GM18519 (cell line): ENCODE measurements around the gene CTCF.

Experiments
- ATAC-seq: cut with Tn5 transposase; IDR thresholded peaks from one replicate; pipeline ENCODE4 v1.9.1; 2021; ENCODE audit warnings: mild to moderate bottlenecking, moderate library complexity; ENCODE audit not compliant: unreplicated experiment, low FRiP score

The CTCF gene

DNA sequence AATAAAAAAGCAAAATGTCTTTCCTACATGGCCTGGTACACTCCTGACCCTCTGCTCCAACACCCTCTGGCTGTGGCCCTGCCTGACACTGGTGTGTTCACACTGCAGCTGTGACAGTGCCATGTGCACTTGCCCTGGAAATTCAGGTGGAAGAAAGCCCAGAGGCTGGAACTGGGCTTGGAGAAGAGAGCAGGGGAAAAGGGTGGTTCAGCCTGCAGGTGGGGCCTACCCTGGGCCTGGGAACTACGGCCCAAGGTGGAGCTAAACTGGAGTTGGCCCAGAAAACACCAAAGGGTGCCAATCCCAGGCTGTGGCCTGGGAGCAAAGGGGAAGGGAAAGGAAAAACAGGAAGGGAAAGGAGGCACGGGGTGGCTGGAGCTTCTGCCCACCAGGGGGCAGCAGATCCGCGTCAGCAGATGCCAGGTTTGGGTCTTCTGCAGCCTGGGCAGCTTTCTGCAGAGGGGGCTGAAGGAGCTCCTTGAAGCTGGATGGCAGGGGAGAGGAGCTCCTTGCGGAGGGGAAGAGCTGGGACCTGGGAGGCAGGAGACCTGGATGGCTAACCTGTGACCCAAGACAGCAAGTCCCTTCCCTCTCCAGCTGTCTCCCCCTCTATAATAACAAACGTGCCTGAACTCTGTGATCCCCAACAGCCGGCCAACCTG is 15.4 kb upstream of the CTCF start:
- no peak for ATAC-seq

DNA sequence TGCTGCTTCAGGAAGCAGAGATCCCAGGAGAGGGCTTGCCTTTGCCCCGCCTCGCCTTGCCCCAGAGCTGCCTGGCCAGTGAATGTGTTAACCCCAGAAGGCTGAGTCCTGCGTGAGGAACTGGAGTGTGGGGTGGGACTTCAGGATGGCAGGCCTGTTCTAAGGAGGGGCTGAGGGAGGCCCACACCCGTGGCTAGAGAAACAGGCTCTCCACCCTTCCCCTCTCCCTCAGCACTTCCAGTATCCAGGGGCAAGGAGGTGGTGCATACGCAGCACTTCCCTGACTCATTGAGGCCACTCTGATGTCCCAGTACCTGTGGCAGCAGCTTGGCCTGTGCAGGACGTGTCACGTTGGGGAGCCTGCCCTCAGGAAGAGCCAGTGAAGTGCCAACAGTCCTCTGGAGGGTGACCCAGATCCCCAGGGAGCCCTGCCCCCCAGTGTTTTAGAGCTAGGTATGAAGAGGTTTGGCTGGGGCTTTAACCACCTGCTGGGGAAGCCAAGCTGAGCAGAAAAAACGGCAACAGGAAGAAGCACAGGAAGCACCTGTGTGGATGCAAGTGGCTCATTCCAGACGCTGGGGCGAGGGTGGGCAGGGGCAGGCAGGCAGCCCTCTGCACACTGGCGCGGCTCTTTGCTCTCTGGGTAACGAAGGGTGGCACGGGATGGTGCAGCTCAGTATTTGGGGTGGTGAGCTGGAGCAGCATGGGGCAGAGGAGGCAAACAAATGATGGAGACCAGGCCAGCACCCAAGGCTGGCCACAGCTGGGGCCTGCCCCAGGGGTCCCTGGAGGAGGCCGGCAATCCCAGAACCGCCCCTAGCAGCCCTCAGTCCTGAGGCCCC is 14.7 kb upstream of the CTCF start:
- no peak for ATAC-seq

DNA sequence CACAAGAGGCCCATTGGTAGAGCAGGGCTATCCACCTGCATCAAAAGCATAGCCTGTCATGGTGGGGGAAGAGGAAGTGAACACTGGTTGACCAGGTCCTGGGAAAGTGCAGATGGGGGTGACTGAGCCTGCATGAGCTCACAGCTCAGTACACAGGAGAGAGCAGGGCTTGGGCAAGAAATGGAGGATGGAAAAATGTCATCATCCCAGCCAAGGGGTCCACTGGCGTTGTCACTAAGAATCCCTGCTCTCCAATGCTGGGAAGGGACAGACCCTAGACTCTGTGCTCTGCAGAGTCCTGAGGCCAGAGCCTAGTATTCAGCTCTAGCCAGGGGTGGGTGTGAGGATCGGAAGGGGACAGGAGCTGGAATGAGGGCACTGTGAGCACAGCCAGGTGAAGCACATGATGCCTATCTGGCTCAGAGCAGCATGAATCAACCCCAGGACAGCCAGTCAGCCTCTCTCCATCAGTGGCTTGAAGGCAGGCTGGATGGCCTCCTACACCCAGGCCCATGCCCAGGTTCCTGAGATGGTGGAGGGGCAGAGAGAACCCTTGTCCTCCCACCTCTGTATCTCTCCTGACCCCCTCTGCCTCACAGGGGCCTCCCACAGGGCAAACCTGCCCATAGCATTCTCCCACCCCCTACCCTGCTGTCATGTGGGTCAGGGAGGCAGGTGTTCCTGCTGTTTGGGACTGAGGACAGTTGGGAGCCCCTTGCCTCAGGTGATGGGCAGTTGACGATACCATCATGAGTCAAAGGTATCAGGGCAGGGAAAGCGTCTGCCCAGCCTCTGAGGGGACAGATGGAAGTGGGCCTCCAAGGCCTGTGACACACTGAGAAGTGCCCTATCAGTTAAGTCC is 13.8 kb upstream of the CTCF start:
- no peak for ATAC-seq

DNA sequence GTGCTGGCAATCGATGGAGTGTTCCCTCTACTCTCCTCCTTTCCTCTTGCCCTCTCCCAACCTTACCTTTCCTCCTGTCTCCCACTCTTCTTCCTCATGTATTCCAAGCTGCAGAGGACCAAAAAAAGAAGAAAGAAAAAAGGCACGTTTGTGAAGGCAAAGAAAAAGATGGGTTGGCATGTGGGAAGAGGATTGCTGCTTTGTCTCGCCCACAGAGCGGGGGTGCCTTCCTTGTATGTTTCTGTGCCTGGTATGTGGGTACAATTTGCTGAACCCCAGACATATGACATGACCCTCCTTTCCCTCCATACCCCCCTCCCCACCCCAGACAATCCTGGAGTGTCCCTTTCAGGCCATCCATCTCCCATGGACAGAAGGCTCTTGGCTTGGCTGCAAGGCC is 13.1 kb upstream of the CTCF start:
- no peak for ATAC-seq

DNA sequence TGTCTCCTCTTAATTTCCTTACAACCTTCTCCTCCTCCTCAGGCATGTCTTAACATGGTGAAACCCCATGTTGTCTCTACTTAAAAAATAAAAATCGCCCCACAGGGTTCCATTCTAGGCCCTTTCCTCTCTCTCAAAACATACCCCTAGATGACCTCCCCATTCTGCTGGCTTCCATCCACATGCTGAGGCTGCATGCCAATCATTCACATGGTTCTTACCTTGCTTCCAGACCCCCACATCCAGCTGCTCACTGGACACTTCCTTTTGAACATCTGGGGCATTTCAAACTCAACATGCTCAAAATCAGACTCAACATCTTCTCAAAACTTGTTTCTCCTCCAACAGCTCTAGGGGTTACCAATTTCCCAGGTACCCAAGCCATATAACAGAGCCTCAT is 12.4 kb upstream of the CTCF start:
- ATAC-seq = no peak

DNA sequence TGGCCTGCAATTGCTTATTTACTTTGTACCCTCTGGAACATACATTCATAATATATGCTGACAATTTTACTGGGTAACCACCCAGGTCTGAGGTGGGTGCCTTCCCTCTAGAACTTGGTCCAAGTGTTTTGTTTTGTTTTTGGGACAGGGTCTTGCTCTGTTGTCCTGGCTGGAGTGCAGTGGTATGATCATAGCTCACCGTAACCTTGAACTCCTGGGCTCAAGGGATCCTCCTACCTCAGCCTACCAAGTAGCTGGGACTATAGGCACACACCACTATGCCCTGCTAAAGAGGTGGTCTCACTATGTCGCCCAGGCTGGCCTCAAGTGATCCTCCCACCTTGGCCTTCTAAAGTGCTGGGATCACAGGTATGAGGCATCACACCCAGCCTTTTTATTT is 11.2 kb upstream of the CTCF start:
- no peak for ATAC-seq

DNA sequence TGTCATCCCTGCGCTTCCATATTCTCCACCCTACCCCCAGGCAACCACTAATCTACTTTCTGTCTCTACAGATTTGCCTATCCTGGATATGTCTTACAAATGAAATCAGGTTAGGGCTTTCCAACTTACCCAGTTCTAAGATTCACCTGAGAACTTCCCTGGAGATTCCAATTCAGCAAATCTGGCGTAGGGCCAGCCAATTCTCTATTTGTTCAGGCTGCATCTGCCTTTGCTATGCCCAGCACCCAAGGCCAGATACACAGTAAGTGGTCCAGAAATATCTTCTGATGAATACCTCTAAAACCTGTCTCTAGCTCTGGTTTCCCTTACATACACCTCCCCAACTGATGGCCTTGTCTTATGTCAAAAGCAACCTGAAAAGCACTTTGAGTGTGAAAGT is 10.4 kb upstream of the CTCF start:
- no peak for ATAC-seq

DNA sequence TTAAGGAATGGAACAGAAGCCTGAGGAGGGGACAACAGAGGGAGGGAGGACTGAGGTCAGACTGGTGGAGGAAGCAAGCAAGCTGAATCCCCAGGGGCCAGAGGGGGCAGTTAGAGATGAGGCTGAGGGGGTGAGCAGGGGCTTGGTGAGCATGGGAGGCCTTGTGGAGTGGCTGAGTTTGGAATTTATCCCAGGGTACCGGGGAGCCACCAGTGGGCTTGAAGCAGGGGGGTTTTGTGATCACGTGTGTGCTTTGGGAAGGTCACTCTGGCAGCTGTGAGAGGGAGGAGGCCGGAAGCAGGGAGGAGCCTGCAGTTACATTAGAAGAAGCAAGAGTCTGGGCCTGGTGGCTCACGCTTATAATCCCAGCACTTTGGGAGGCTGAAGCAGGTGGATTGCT is 9.8 kb upstream of the CTCF start:
- ATAC-seq = no peak

DNA sequence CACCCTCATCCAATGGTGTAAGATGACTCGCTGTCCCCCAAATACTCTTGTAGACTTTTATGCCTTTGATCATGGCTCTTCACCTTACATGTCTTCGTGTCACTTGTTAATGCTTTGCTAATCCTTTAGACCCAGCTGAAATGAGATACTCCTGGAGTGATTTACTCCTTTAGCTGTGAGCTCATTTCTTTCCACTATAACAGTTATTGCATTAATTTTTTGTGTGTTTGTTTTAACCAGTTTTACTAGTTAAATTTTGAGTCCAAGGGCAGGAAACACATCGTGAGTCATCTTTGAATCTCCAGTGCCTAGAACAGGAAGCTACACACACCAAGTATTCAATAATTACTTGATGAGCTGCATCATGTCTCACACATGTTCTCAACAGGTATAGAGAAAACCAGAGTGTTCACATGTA is 6.5 kb upstream of the CTCF start:
- no peak for ATAC-seq

DNA sequence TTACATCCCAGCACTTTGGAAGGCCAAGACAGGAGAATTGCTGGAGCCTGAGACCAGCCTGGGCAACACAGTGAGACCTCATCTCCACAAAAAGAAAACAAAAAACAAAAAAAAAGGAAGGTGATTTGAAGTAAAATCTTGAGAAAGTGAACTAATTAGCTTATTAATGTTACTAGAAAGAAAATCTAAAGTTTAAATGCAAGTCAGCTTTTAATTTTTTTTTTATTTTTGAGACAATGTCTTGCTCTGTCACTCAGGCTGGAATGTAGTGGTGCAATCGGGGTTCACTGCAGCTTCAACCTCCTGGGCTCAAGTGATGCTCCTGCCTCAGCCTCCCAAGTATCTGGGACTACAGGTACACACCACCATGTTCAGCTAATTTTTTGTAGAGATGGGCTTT is 3.5 kb upstream of the CTCF start:
- no peak for ATAC-seq

DNA sequence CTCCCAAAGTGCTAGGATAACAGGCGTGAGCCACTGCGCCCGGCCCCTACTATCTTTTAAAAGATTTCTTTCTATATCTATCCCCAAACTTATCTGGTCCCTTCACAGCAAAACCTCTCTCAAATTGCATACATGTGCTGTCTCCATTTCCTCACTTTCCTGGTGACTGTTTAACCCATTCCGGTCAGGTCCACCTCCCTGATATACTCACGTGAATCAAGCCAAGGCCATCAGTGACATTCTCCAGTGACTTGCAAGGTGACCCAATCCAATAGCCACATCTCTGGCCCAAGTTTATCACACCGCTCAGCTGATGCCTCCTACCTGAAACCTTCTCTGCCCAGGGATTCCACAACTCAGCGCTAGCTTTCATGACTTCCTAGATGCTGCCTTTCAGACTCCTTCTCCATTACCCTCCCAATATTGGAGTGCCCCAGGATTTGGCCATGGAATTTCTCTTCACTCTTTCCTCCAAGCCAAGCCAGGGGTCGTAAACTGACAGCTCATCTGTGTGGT is 1.4 kb upstream of the CTCF start:
- ATAC-seq = no peak

DNA sequence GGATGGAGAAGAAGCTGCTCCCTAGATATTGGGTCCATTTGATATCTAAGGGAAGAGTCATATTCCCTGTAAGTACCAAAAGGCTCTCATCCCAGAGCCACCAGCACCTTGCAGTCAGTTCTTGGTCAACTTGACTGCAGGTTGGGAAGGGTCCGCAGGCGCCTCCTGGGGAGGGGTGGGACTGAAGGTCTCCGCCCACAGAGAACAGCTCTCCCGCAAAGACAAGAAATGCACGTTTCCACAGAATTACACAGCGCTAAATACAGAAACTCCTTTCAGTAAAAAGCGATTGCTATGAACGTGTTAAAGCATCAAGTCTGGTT is 864 bp upstream of the CTCF start:
- no peak for ATAC-seq

DNA sequence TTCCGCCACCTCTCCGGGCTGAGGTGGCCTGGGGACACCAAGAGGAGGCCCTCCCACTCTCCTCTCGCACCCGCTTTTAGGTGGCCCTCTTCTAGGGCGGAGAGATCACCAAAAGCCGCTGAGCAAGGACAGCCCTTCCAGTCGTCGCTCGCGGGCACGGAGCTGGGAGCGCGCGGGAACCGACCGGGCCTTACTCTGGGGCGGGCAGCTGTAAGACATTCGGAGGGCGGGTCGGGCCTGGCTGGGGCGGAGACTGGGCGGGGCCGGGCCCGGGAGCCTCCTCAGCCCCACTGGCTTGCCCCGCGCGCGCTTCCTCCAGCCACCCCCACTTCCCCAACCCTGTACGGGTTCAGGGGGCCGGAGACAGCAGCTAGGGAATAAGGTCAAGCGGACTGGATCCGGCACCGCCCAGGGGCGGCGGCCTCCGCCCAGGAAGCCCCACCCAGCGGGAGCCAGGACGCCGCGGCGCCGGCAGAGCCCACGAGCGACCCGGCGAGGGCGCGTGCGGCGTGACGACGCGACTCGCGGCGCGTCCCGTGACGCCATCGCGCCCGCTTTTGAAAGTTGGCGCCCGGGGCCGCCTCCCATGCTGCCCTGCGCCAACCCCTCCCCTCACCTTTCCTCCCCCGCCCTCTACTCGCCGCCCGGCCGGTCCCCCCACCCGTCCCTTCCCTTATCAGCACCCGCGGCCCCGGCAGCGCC is 351 bp upstream of the CTCF start:
- peak; percentile 80 for ATAC-seq

DNA sequence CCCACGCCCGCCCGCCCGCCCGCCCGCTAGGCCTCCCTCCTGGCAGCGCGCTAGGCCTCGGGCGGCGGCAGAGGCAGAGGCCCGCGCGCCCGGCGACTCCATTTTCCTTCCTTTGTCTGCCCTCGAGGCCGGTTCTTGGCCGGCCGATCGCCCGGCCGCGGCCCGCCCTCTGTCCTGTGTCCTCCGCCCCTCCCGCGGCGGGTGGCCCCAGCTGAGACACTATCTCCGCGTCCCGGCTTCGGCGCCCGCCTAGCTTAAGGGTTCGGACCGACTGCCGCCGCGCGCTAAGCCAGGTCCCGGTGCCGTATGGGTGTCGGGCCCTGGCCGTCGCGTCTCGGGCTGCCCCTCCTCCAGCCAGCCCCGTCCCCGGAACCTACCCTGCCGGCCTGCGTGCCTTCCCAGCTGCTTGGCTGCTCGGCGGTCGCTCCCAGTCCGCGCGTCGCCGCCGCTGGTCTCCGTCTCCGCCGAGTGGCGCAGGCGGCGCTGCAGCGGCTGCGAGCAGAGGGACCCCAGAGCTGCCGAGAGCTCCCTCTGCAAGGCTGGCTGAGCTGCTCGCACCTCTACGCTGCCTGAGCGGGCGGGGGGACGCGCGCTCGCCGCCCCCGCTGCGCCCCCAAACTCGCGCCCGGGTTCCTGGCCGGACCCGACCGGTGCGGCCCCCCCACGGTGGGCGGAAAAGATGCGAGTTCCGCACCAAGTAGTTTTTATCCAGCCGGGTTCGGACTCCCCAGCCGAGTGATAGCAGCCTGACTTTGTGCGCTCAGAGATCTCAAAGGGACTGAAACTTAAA is 787 bp downstream of the CTCF start:
- peak; percentile 11 for ATAC-seq

DNA sequence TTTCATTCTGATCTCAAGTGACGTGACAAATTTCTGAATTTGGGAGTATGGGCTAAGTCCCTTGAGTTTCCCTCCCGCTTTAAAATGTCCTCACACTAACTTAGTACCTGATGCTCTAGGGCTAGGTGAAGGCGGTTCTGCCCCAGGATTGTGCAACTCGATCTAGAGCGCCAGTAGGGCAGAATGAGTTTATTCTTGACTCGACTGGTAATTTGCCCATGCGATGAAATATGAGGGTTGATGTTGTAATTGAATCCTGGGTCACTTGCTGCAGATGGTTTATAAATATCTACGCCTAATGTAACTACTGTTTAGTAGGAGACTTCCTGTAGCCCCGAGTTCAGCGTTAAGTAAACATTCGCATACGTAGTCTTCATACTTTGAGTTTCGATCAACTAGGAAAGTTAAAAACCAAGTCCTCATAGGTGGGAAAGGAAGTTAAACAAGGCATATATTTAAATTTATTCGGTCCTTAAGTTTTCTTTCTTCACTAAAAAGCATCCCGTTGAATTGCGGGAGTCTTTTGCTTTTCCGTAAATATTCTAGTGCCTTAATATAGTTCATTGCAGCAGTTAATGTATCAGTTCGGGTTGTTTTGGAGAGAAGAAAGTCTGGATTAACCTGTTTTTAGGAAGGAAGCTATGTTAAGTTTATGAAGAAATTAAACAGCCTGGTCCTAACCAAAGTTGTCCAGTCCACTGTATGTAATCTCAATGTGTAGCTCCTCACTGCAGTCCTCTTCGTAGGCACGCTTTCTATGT is 1.6 kb downstream of the CTCF start:
- no peak for ATAC-seq

DNA sequence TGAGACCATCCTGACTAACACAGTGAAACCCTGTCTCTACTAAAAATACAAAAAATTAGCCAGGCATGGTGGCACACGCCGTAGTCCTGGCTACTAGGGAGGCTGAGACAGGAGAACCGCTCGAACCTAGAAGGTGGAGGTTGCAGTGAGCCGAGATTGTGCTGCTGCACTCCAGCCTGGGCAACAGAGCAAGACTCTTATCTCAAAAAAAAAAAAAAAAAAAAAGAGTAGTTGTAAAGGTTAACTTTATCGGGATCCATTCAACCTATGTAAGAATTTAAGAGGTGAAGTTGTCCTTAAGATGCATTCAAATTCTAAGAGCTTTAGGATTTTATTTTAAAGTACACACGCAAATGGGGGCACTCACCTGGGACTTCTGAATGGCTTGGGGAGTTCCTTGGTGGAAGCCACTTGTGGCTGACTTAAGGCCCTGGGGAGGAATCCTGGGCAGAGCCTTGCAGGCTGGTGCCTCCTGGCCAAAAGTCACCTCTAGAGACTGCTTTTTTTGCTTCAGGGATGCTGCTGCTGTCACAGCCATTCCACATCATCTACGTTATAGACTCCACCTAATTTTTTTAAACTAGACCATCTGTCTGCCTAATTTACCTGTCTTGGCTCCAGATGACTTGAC is 3.3 kb downstream of the CTCF start:
- no peak for ATAC-seq

DNA sequence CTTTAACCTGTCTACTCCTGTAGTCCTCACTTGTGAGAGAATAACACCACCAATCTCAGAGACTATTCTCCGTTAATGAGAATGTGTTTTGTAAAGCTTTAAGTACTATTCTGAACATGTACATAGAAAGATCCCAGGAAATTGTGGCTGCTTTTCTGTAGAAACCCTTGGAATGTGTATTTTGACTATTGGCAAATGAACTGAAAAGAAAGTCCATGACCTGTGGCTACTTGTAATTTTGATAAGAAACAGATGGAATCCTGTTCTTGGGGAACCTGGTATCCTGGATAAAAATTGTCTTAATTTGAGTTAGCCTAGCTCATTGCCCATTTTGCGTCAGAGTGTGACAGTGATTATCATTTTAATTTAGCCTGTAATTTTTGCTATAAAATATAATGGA is 9.1 kb downstream of the CTCF start:
- no peak for ATAC-seq

DNA sequence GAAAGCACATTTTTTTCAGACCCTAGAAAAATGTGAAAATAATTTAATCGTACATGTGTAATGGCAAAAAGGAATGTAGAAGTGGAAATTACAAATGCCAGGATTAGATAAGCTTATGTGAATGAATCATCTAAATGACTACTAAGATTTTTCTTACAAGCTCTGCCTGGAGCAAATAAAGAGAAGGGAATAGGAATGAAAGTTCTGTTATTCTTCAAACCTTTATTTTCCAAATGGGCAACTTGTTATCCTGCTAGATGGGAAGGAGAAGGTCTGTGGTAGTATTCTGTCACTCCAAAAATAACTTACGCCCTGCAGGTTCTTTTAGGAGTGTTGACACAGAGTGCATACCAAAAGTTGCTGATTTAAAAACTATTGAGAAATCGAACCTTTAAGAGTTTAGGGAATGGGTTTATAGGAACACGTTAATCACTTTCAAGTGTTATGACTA is 9.7 kb downstream of the CTCF start:
- no peak for ATAC-seq

DNA sequence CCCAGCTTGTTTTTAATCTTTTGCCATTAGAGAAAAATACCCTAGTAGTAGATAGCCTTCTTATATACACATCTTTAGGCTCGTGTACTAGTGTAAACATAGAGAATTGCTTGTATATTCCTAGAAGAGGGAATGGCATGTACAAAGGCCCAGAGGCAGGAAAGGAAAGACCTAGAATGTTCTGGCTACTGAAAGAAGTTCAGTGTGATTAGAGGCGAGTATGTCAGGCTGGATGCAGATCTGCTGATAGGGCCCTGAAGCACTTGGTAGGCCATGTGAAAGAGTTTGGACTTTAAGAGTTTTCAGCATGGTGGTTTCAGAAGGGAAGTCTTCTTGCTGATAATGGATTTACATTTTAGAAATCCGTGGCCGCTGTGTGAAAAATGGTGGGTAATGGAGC is 17.4 kb downstream of the CTCF start:
- no peak for ATAC-seq
